ENCODE results near the gene SNX9.
"Not testable (repeated sequence)": the region's sequence is repeated elsewhere in the genome, so short reads cannot be mapped to it uniquely, and the experiment has no call there.

SNX9 gene

DNA sequence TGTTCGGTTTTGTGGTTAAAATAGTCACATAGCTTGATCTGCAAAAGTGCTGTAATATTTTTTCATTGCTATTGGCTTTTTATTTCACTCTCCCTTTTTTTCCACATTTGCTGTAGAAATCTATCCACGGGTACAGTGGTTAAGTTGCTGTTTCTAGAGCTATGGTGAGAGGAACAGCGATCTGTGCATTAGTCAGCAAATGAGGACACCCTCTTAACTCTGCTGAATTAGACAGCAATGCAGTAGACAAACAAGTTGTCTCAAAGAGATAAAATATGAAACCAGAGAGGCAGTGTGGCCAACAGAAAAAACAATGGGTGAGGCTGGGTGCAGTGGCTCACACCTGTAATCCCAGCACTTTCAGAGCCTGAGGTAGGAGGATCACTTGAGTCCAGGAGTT is 141.1 kb downstream of the SNX9 start:
- ATAC-seq = no peak
- Mint-ChIP-seq H3K27ac (no peak overlapping the region), H3K4me3 (no peak overlapping the region), H3K36me3 (peaks cover 5% of the 10 kb centered on the region), H3K4me1 (peaks cover 9% of the 10 kb centered on the region), H3K9me3 (peaks cover 4% of the 10 kb centered on the region)
- no peak for DNase-seq (ENCODE audit: low spot score in 2 of 2)

DNA sequence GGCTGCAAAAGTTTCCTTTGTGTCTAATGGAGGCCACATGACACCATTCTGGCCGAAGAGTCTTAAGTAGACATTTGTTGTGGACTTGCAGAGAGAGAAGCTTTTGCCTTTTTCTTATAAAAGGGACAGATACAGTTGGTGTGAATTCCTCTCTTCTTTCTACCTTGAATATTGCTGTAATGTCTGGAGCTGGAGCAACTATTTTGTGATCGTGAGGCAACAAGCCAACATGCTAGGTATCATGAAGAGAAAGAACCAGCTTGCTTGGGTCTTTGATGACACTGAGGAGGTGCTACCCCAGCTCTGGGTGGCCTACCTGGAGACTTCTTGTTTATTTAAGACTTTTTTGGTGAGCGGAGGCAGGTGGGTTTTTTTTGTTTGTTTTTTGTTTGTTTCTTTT is 142.3 kb downstream of the SNX9 start:
- no peak for ATAC-seq
- Mint-ChIP-seq H3K27ac (no peak overlapping the region), H3K4me3 (no peak overlapping the region), H3K36me3 (no peaks in the 10 kb centered on the region), H3K9me3 (no peaks in the 10 kb centered on the region), H3K4me1 (peaks cover 9% of the 10 kb centered on the region)
- DNase-seq (ENCODE audit: low spot score in 2 of 2) = no peak

DNA sequence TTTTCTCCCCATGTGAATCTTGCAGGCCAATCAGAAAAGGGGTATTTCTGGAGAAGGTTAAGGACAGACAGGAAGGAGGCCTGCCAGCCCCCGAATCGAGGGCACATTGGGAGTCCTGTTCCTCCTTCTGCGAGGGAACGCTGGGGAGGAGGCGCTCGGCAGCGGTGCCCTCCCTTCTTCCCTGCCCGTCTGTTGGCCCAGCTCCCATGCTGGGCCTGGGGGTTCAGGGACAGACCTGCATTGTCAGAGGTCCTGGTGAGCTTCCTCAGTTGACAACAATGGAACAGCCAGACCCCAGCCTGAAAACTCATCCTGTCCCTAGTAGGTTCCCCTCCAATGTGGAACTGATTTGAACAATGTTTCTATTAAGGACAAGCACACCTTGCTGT is 143.5 kb downstream of the SNX9 start:
- no peak for ATAC-seq
- DNase-seq (ENCODE audit: low spot score in 2 of 2) = no peak
- Mint-ChIP-seq H3K4me3 (no peak overlapping the region), H3K36me3 (no peaks in the 10 kb centered on the region), H3K27ac (no peak overlapping the region), H3K9me3 (no peaks in the 10 kb centered on the region), H3K4me1 (peaks cover 16% of the 10 kb centered on the region)

DNA sequence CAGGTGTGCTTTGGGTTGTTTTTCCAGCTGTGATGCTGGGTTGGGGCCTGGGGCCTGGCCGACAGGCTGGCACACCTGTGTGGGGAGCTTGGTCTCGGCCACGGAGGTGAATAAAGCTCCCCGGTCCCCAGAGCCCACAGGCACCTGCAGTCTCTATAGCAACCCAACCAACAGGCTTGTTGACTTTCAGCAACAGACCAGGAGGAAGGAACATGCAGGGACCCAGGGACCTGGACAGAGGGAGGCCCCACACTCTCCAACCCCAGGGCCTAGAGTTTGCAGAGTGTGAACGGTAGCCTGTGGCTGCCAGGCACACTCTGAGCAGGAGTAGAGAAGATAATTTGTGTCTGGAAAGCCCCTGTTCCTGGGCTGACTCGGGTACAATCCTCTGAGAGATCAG is 144.0 kb downstream of the SNX9 start:
- Mint-ChIP-seq H3K27ac (no peak overlapping the region), H3K4me3 (no peak overlapping the region), H3K4me1 (peaks cover 16% of the 10 kb centered on the region), H3K9me3 (no peaks in the 10 kb centered on the region), H3K36me3 (no peaks in the 10 kb centered on the region)
- DNase-seq (ENCODE audit: low spot score in 2 of 2) (no peak), ATAC-seq (peak; percentile 20)

DNA sequence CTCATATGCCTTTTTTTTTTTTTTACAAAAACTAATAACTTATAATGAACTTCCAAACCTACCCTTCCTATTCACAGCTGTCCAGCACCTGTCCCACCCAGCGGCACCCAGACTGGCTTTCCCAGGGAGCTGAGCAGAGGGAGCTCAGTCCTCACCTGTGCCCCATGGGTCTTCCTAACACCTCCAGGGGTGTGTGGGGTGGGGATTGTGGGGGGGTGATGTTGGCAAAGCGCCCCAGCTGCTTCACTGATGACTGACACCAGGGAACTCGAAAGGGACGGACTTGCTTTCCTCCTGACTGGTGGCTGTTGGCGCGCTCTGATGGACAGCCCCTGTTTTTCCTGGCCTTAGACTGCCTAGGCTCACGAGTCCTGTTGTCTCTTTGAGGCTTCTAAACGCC is 144.4 kb downstream of the SNX9 start:
- DNase-seq (ENCODE audit: low spot score in 2 of 2) = no peak
- peaks cover 15% of the 10 kb centered on the region for H3K4me1 Mint-ChIP-seq
- H3K36me3 Mint-ChIP-seq = no peaks in the 10 kb centered on the region
- no peaks in the 10 kb centered on the region for H3K9me3 Mint-ChIP-seq
- H3K4me3 Mint-ChIP-seq = no peak overlapping the region
- H3K27ac Mint-ChIP-seq = no peak overlapping the region
- no peak for ATAC-seq

DNA sequence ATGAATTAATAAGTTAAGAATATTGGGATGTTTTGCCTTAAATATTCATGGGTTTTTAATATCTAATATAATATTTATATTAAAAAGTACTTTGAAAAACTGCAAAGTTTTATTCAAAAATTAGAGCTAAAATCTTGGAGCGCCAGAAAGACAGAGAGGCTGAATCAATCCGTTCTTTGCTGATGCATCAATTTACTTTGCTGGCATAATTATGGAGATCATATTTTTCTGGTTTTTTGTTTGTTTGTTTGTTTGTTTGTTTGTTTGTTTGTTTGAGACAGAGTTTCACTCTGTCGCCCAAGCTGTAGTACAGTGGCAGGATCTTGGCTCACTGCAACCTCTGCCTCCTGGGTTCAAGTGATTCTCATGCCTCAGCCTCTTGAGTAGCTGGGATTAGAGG is 149.1 kb downstream of the SNX9 start:
- H3K27ac Mint-ChIP-seq; H3K4me3 Mint-ChIP-seq; ATAC-seq; DNase-seq (ENCODE audit: low spot score in 2 of 2); H3K36me3 Mint-ChIP-seq; H3K9me3 Mint-ChIP-seq; H3K4me1 Mint-ChIP-seq: not testable (repeated sequence)

DNA sequence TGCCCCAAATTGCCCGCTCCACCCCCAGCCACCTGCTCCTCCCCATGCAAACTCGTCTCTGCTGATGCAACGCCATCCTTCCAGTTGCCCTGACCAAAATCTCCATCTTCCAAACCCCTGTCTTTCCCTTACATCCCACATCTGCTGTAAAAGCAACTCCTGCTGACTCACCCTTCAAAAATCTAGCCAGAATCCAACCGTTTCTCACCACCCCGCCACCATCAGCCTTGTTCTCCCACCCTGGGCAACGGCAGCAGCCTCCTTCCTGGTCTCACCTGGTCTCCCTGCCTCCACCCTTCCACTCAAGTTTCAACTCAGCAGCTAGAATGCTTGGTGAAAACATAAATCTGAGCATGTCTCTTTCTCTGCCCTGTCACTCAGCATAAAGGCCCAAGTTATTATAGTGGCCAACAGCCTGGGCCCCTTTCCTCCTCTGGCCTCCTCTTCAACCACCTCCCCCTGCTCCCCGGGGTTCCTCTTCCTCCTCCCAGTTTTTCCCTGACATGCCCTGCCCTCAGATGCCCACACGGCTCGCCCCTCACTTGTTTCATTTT is 151.4 kb downstream of the SNX9 start:
- ATAC-seq = no peak

DNA sequence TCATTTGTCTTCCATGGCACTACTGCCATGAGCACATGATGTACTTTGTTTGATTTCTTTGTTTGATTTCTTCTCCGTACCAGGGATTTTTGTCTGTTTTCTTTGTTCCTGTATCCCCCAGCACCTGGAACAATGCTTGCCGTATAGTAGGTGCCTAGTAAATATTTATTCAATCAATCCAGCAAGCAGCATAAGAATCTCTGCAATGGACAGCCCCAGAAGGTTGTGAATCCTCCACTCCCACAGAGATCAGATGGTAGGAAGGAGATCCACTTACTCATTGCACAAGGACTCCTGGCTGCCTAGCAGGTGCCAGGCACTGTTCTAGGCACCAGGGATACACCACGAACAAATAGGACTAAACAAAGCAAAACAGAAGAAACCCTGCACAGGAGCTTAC is 151.9 kb downstream of the SNX9 start:
- Mint-ChIP-seq H3K36me3 (no peaks in the 10 kb centered on the region), H3K4me1 (peaks cover 7% of the 10 kb centered on the region), H3K27ac (no peak overlapping the region)

More for the DNA sequence above, 151.4 kb downstream of the SNX9 start:
- no peak overlapping the region for H3K27ac Mint-ChIP-seq
- no peaks in the 10 kb centered on the region for H3K9me3 Mint-ChIP-seq
- peaks cover 7% of the 10 kb centered on the region for H3K4me1 Mint-ChIP-seq
- DNase-seq (ENCODE audit: low spot score in 2 of 2) = no peak
- H3K4me3 Mint-ChIP-seq = no peak overlapping the region
- no peaks in the 10 kb centered on the region for H3K36me3 Mint-ChIP-seq

DNA sequence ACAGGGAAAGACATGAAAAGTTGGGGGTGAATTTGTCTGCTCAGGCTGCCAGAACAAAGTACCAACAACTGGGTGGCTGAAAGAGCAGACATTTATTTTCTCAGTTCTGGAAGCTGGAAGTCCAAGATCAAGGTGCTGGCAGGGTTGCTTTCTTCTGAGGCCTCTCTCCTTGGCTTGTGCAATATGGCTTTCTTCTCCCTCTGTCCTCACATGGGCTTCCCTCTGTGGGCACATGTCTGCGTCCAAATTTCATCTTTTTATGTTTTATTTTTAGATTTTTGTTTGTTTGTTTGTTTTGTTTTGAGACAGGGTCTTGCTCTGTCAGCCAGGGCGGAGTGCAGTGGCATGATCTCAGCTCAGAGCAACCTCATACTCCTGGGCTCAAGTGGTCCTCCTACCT is 152.4 kb downstream of the SNX9 start:
- H3K9me3 Mint-ChIP-seq = no peaks in the 10 kb centered on the region
- ATAC-seq (no peak), DNase-seq (ENCODE audit: low spot score in 2 of 2) (no peak)
- no peak overlapping the region for H3K27ac Mint-ChIP-seq
- peaks cover 11% of the 10 kb centered on the region for H3K4me1 Mint-ChIP-seq
- no peaks in the 10 kb centered on the region for H3K36me3 Mint-ChIP-seq
- H3K4me3 Mint-ChIP-seq = no peak overlapping the region

More for the DNA sequence above, 151.9 kb downstream of the SNX9 start:
- DNase-seq (ENCODE audit: low spot score in 2 of 2) = no peak
- Mint-ChIP-seq H3K9me3 (no peaks in the 10 kb centered on the region), H3K4me3 (no peak overlapping the region)
- ATAC-seq = no peak

DNA sequence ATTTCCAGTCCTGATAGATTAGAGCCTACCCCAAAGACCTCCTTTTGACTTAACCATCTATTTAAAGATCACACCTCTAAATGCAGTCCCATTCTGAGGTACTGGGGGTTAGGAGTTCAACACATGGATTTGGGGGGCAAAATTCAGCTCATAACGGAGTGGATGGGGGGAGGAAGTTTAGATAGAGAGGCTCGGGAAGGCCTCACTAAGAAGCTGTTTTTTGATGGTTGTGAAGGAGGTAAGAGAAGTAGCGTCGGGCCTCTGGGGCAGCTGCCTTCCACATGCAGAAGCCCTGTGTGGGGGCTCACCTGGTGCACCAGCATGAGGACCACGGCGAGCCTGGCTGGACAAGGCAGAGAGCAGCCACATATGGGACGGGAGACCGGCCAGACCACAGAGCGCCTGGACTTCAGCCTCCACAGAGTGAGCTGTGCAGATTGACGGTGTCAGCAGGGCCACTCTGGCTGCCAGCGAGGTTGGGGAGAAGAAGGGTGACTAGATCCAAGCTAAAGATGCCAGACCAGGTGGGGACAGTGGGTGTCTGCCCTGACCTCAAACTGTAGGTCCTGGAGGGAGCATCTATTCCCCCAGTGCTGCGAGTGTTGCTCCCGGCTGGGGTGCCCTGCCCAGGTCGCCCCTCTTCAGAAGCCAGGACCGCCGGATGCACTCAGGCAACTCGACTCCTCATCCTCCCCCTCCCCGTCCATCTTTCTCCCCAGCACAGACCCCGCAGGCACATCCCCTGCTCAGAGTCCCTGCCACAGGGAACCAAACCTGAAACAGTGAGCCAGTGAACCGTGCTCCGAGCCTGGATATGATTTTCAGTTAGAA is 153.5 kb downstream of the SNX9 start:
- no peaks in the 10 kb centered on the region for H3K9me3 Mint-ChIP-seq
- ATAC-seq (no peak), DNase-seq (ENCODE audit: low spot score in 2 of 2) (no peak)
- H3K4me1 Mint-ChIP-seq = peaks cover 13% of the 10 kb centered on the region
- no peaks in the 10 kb centered on the region for H3K36me3 Mint-ChIP-seq
- peak overlapping the region; percentile 4 for H3K27ac Mint-ChIP-seq
- H3K4me3 Mint-ChIP-seq = no peak overlapping the region

DNA sequence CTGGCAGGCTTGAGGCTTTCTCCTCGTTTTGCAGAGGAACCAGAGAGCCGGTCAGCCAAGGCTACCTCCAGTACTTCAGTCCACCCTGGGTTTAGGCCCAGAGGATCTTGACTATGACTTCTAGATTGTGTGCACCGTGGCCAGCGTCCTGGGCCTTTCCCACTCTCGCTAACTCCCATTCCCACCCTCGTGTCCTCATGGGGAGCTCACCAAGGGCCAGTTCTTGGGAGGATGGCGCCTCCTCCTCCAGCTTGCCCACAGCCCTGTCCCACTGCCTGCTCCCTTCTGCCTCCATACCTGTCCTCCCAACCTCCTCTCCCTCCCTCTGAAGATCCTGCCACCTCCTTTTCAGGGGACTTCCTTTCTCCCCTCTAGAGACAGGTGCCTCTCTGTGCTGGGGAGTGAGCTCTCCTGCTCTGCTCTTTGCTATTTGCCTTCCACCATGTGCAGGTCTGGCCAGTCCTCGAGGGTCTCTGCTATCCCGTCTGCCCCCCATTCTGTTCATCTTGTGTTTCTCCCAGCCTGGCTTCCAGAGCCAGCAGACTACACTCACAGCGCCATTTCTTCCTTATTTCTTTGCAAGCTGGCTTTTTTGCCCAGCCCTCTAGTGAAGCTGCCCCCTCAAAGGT is 154.2 kb downstream of the SNX9 start:
- Mint-ChIP-seq H3K4me3 (no peak overlapping the region), H3K4me1 (peaks cover 13% of the 10 kb centered on the region), H3K27ac (peak overlapping the region; percentile 4), H3K9me3 (no peaks in the 10 kb centered on the region), H3K36me3 (no peaks in the 10 kb centered on the region)
- no peak for ATAC-seq
- DNase-seq (ENCODE audit: low spot score in 2 of 2) = no peak

DNA sequence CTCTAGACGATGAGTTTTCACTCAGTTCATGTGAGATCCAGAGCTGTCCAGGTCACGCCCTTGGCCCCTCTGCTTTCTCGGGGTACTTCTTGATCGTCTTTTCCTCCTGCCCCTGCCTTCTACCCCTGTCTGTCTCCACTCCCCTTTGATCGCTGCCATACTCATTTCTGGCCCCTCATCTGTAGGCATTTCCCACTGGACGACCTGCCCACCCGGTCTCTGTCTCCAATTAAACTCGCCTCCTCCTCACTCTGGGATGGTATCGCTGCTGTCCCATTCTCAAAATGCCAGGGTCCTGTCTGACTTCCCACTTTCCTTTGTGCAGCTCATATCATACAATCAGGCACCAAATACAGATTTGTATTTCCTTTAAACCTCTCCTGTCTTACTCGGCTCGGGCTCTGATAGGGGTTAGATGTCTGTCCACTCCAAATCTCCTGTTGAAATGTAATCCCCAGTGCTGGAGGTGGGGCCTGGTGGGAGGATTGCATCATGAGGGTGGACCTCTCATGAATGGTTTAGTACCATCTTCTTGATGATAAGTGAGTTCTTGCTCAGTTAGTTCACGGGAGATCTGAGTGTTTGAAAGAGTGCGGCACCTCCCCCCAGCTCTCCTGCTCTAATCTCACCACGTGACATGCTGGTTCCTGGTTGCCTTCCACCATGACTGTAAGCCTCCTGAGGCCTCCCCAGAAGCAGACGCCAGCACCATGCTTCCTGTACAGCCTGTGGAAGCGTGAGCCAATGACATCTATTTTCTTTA is 155.2 kb downstream of the SNX9 start:
- Mint-ChIP-seq H3K36me3 (no peaks in the 10 kb centered on the region), H3K9me3 (no peaks in the 10 kb centered on the region), H3K27ac (no peak overlapping the region), H3K4me1 (peaks cover 18% of the 10 kb centered on the region), H3K4me3 (no peak overlapping the region)
- DNase-seq (ENCODE audit: low spot score in 2 of 2) (no peak), ATAC-seq (no peak)

DNA sequence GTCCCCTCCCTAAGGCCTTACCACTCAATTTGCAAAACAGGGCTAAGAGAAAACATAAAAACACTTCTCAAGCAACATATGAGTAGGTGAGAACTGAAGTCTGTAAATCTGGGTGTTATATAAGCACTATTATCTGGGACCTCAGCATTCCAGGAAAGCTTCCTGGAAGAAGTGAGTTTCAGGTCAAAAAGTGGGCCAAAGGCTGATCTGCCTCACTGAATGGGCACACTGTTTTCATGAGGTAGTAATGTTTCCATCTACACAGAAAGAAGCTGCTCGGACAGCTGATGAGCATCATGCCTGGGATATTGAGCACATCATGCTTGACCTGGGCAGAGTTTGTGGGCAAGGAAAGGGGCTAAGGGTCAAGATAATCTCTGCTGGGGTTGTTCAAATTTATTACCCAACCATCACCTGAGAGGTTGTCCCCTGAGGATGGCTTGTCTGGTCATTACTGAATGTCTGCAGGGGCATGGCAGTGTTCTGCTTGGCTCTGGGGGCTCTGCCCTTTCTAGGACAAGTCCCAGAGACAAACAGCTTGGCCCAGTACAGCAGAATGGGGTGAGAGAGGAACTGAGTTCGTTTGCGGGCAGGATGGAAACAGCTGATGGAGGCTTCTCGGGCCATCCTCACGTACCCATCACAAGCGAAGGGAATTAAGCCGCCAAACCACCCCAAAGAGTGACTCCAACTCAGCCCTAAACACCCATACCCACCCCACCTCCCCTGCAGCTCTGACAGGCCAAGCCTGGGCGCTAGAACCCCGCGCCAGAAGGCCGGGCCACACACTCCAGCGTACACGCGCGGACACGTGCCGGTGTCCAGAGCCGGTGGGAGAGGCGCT is 157.5 kb downstream of the SNX9 start:
- H3K36me3 Mint-ChIP-seq = no peaks in the 10 kb centered on the region
- H3K9me3 Mint-ChIP-seq = no peaks in the 10 kb centered on the region
- peak overlapping the region; percentile 73 for H3K4me3 Mint-ChIP-seq
- DNase-seq (ENCODE audit: low spot score in 2 of 2) = no peak
- peaks cover 35% of the 10 kb centered on the region for H3K4me1 Mint-ChIP-seq
- H3K27ac Mint-ChIP-seq = no peak overlapping the region
- ATAC-seq = peak; percentile 5

DNA sequence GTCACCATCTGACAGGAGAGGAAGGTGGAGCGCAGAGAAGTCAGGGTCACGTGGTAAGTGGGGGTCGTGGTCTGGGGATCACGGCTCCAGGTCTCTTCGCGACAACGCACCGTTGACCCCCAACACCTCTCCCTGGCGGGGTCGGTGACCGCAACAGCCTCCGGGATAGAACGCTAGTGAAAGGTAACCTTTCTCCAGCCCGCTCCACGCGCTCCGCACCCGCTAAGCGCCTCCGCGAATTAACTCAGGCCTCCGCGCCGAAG is 158.0 kb downstream of the SNX9 start:
- DNase-seq (ENCODE audit: low spot score in 2 of 2) = no peak

More for the DNA sequence above, 158.0 kb downstream of the SNX9 start:
- no peak for ATAC-seq
- Mint-ChIP-seq H3K4me1 (peaks cover 35% of the 10 kb centered on the region), H3K36me3 (no peaks in the 10 kb centered on the region), H3K27ac (no peak overlapping the region), H3K4me3 (peak overlapping the region; percentile 73), H3K9me3 (no peaks in the 10 kb centered on the region)
